RWPE2 (cell line): ENCODE measurements around the gene SLC9B1.
A peak's percentile ranks its signal among the peaks of the same experiment; 100 is the strongest.
"Not testable (repeated sequence)": the region's sequence is repeated elsewhere in the genome, so short reads cannot be mapped to it uniquely, and the experiment has no call there.

Source experiments
- ATAC-seq: fragments of 200-7000 bp; cut with Tn5 transposase; 3 replicates; pipeline ENCODE4 v1.9.1; 2021; ENCODE audit warnings: low read depth
- DNase-seq: peaks from one replicate; pipeline ENCODE4 v3.0.0-alpha.2; 2020; ENCODE audit warnings: low spot score
- H3K27ac ChIP-seq: fragments of 450-650 bp; 2 replicates; pipeline ENCODE4 v1.5.1; 2017; ENCODE audit warnings: mild to moderate bottlenecking; ENCODE audit not compliant: poor library complexity, severe bottlenecking
- H3K27me3 ChIP-seq: fragments of 250-450 bp; sonication (Bioruptor Pico); 2 replicates; pipeline ENCODE4 v1.5.1; 2021; ENCODE audit warnings: mild to moderate bottlenecking, moderate library complexity; ENCODE audit not compliant: insufficient read depth, poor library complexity, severe bottlenecking
- H3K36me3 ChIP-seq: fragments of 250-450 bp; sonication (Bioruptor Pico); 2 replicates; pipeline ENCODE4 v1.5.1; 2020; ENCODE audit warnings: low read depth, mild to moderate bottlenecking, moderate library complexity
- H3K4me1 ChIP-seq: fragments of 250-450 bp; sonication (Bioruptor Pico); 2 replicates; pipeline ENCODE4 v1.5.1; 2021; ENCODE audit warnings: mild to moderate bottlenecking, moderate library complexity; ENCODE audit not compliant: insufficient read depth, poor library complexity, severe bottlenecking
- H3K4me3 ChIP-seq: fragments of 250-450 bp; sonication (Bioruptor Pico); 2 replicates; pipeline ENCODE4 v1.5.1; 2021; ENCODE audit warnings: mild to moderate bottlenecking, moderate library complexity; ENCODE audit not compliant: severe bottlenecking
- H3K9me3 ChIP-seq: fragments of 250-450 bp; sonication (Bioruptor Pico); 2 replicates; pipeline ENCODE4 v1.5.1; 2021; ENCODE audit warnings: mild to moderate bottlenecking, moderate library complexity; ENCODE audit not compliant: severe bottlenecking
- TF ChIP-seq, protein P1 (sequence below): fragments of 450-650 bp; IDR thresholded peaks from one replicate; pipeline ENCODE4 v1.5.1; 2017; ENCODE audit warnings: mild to moderate bottlenecking, moderate library complexity; ENCODE audit not compliant: poor library complexity, severe bottlenecking

The SLC9B1 gene

DNA sequence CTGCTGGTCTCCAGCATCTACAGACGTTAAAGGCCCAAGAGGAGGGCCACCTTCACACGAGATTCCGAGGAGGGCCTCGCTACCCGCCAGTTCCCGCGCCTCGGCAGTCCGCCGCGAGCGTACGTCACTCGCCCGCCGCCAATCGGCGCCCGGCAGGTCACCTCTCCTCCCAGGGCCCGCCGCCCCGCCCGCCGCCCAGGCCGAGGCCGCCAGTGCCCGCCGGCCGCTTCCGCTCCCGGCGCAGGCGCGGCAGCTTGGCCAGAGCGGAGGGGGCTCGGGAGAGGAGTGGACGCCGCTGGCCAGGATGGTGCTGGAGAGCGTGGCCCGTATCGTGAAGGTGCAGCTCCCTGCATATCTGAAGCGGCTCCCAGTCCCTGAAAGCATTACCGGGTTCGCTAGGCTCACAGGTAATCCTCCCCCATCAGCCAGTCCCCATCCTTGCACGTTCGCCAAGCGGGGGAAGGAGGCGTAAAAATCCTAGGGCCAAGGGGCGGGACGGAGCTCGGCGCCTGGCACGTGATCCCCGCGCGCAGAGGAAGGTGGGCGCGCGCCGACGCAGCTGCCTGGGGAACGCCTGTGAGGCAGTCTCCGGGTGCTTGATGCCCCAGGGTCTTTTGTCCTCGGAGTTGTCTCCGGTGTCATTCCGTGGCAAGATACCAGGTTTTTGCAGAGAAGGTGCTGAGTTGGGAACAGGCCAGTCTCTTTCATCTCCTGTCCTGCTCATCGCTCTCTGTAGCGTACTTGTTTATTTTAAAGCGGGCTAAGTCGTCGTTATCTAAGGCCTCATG lies 150.5 kb downstream of the SLC9B1 start, which contains the start of gene CISD2:
TSS of gene CISD2 (plus strand) at position 212 of the 788 bp plus-strand sequence. CDS start at position 305, 93 bp downstream.
- H3K4me3 ChIP-seq = peak within 1 kb of the TSS; percentile 57
- no peaks in the 10 kb centered on the region for H3K9me3 ChIP-seq
- H3K27ac ChIP-seq = peak within 1 kb of the TSS; percentile 88
- no peaks in the 10 kb centered on the region for H3K27me3 ChIP-seq
- DNase-seq (peak; percentile 89), ATAC-seq (peak; percentile 90)
- peaks cover 23% of the 10 kb centered on the region for H3K4me1 ChIP-seq
- TF ChIP-seq, protein P1, sequence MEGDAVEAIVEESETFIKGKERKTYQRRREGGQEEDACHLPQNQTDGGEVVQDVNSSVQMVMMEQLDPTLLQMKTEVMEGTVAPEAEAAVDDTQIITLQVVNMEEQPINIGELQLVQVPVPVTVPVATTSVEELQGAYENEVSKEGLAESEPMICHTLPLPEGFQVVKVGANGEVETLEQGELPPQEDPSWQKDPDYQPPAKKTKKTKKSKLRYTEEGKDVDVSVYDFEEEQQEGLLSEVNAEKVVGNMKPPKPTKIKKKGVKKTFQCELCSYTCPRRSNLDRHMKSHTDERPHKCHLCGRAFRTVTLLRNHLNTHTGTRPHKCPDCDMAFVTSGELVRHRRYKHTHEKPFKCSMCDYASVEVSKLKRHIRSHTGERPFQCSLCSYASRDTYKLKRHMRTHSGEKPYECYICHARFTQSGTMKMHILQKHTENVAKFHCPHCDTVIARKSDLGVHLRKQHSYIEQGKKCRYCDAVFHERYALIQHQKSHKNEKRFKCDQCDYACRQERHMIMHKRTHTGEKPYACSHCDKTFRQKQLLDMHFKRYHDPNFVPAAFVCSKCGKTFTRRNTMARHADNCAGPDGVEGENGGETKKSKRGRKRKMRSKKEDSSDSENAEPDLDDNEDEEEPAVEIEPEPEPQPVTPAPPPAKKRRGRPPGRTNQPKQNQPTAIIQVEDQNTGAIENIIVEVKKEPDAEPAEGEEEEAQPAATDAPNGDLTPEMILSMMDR = no peak
- peaks cover 23% of the 10 kb centered on the region for H3K36me3 ChIP-seq

DNA sequence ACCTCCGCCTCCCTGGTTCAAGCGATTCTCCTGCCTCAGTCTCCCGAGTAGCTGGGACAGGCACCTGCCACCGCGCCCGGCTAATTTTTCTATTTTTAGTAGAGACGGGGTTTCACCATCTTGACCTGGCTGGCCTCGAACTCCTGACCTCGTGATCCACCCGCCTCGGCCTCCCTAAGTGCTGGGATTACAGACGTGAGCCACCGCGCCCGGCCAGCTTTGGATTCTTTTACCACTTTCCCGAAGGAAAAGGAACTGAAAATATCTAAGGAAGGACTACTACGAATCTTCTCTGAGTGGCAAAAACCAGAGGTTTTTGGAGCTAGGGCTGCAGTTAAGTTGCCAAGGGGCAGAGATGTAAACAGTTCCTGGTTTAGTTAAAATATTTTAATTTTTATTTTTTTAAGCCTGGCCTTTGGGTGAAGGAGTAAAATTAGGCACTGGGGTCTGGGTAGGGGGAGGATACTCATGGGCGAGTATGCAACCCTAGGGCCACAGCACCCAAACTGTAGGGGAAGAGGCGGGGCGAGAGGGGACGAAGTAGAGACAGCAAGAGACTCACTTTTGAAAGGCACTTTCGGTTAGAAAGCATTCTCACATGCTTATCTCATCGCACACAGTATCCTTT lies 151.2 kb downstream of the SLC9B1 start:
- Histone ChIP-seq H3K9me3 (no peaks in the 10 kb centered on the region), H3K4me1 (peaks cover 23% of the 10 kb centered on the region), H3K27ac (peak overlapping the region; percentile 88), H3K4me3 (peak overlapping the region; percentile 57), H3K27me3 (no peaks in the 10 kb centered on the region), H3K36me3 (peaks cover 23% of the 10 kb centered on the region)
- TF ChIP-seq, protein P1 = no peak
- no peak for DNase-seq
- peak; percentile 47; the same call in 2 of the 3 replicates for ATAC-seq

DNA sequence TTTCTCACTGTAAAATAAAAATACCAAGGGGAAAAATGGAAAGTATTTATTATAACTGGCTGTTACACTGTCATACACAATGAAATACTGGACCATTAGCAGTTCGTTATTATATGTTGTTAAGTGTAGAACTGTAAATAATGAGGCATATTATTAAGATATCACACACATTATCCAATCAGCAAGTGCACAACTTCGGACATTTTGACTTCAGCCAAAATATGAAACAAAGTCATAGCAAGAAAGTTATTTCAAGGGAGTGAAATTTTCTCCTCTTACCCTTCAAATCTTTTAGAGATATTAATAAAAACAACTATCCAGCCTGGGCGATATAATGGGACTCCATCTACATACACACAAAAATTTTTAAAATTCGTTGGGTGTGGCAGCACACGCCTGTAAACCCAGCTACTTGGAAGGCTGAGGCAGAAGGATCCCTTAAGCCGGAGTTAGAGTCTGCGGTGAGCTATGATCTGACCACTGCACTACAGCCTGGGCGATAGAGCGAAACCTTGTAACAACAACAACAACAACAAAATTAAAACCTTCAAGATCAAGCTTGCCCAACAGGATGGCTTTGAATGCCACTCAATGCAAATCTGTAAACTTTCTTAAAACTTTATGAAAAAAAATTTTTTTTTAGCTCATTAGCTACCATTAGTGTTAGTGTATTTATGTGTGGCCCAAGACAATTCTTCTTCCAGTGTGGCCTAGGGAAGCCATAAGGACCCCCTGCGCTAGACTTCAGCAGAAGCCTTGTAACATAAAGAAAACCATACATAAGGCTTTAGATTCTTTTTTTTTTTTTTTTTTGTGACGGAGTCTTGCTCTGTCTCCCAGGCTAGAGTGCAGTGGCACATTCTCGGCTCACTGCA lies 152.0 kb downstream of the SLC9B1 start:
- H3K36me3 ChIP-seq = peaks cover 15% of the 10 kb centered on the region
- TF ChIP-seq, protein P1 = no peak
- peaks cover 23% of the 10 kb centered on the region for H3K4me1 ChIP-seq
- H3K27me3 ChIP-seq = no peaks in the 10 kb centered on the region
- DNase-seq = no peak
- no peaks in the 10 kb centered on the region for H3K9me3 ChIP-seq
- peak overlapping the region; percentile 88 for H3K27ac ChIP-seq
- H3K4me3 ChIP-seq = peak overlapping the region; percentile 57
- ATAC-seq = no peak

DNA sequence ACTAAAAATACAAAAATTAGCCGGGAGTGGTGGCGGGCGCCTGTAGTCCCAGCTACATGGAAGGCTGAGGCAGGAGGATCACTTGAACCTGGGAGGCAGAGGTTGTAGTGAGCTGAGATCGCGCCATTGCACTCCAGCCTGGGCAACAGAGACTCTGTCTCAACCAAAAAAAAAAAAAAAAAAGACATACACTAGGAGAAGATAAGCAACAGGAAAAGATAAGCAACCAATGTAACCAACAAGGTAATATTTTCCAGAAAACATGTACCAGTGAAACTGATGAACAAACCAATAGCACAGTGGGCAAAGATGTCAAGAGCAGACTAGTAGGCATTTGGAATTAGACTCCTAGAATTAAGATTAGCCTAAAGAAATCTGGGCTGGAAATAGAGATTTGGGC lies 154.2 kb downstream of the SLC9B1 start:
- not testable (repeated sequence) for H3K27ac ChIP-seq, ATAC-seq

DNA sequence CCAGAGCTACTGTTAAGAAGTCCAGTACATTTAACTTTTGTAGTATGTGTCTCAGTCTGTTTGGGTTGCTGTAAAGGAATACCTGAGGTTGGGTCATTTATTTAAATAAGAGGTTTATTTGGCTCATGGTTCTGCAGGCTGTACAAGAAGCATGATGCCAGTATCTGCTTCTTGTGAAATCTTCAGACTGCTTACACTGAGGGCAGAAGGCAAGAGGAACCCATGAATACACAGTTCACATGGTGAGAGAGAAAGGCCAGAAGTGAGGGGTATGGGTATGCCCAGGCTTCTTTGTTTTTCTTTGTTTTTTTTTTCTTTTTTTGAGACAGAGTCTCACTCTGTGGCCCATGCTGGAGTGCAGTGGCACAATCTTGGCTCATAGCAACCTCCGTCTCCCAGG lies 156.8 kb downstream of the SLC9B1 start:
- ATAC-seq = no peak
- TF ChIP-seq, protein P1 = no peak

More for the DNA sequence above, 154.2 kb downstream of the SLC9B1 start:
- DNase-seq, H3K9me3 ChIP-seq, H3K36me3 ChIP-seq, H3K4me3 ChIP-seq, H3K27me3 ChIP-seq: not testable (repeated sequence)
- peaks cover 13% of the 10 kb centered on the region for H3K4me1 ChIP-seq

More for the DNA sequence above, 156.8 kb downstream of the SLC9B1 start:
- DNase-seq = no peak
- Histone ChIP-seq H3K36me3 (no peaks in the 10 kb centered on the region), H3K4me3 (no peak overlapping the region), H3K9me3 (peaks cover 2% of the 10 kb centered on the region), H3K4me1 (peaks cover 10% of the 10 kb centered on the region), H3K27ac (no peak overlapping the region), H3K27me3 (no peaks in the 10 kb centered on the region)
